ENCODE results near the gene EYA3. TPM values are rescaled to one million over a fixed set of nuclear protein-coding genes. Genes with fewer than 3 reads are reported as not detected.

EYA3 gene
- total and polyA plus RNA-seq, 2 of the 8 experiments (the other 6 are each of a cell fraction or from before 2014, with no cell fraction given): 15.0 to 33.9 TPM

GRCh38 chr1:28088168-28088961 is at the start of gene EYA3 (continued):
- TF ChIP-seq CBX8 (IDR thresholded peaks at IDR 0.05; ENCODE audit: borderline replicate concordance, low read depth, low read length) (no peak), CTCF (IDR thresholded peaks at IDR 0.05; ENCODE audit: control extremely low read depth in 1 of 3, insufficient read depth in 1 of 3, low read depth in 1 of 3, low read length in 3 of 3) (no peak), CREB1 (IDR thresholded peaks at IDR 0.05) (peak; percentile 43; the same call in 1 of the 2 replicates), TAF7 (optimal IDR thresholded peaks at IDR 0.05; ENCODE audit: borderline replicate concordance, low read depth, low read length) (no peak), POLR2AphosphoS5 (IDR thresholded peaks at IDR 0.05; ENCODE audit: low read depth, low read length) (peak; percentile 87; the same call in 1 of the 2 replicates), KDM4A (IDR thresholded peaks at IDR 0.05; ENCODE audit: low read depth, low read length, severe bottlenecking) (peak; percentile 88), HDAC6 (IDR thresholded peaks at IDR 0.05; ENCODE audit: low read depth, low read length) (no peak), NANOG (IDR thresholded peaks at IDR 0.05; ENCODE audit: insufficient read depth, low read depth, low read length, poor library complexity, severe bottlenecking) (no peak), SAP30 (IDR thresholded peaks at IDR 0.05; ENCODE audit: insufficient read depth, insufficient replicate concordance, low read length) (peak; percentile 89), KDM1A (IDR thresholded peaks at IDR 0.05; ENCODE audit: borderline replicate concordance, low read length) (no peak), KDM5A (IDR thresholded peaks at IDR 0.05; ENCODE audit: low read length) (no peak), SUZ12 (IDR thresholded peaks at IDR 0.05; ENCODE audit: low read length) (no peak), FOSL1 (IDR thresholded peaks at IDR 0.05; ENCODE audit: insufficient read depth, low read depth, low read length) (no peak), CHD1 (IDR thresholded peaks at IDR 0.05; ENCODE audit: low read depth, low read length) (no peak), EGR1 (IDR thresholded peaks at IDR 0.05; ENCODE audit: borderline replicate concordance, low read depth, low read length) (no peak), SIX5 (IDR thresholded peaks at IDR 0.05; ENCODE audit: low read depth, low read length) (no peak), SP1 (IDR thresholded peaks at IDR 0.05; ENCODE audit: low read depth, low read length) (peak; percentile 52; the same call in 1 of the 2 replicates), CHD2 (IDR thresholded peaks at IDR 0.05; ENCODE audit: low read length) (peak; percentile 66), POU5F1 (IDR thresholded peaks at IDR 0.05; ENCODE audit: low read depth, low read length) (no peak), BRCA1 (IDR thresholded peaks at IDR 0.05; ENCODE audit: low read depth, low read length) (no peak), JUN (IDR thresholded peaks at IDR 0.05; ENCODE audit: low read depth, low read length) (no peak), GABPA (IDR thresholded peaks at IDR 0.05; ENCODE audit: borderline replicate concordance, insufficient read depth, low read length) (peak; percentile 93)

All from H1 (cell line).